NOMO-1 treated with DMSO at 0.1 percent for 48 hours (cell line): ENCODE measurements around the gene PRH2.

ENCODE experiments used
- DNase-seq: peaks from one replicate; lab custom pipeline; 2025; ENCODE audit not compliant: unreplicated experiment; lab: John Stamatoyannopoulos, UW

PRH2 gene

GRCh38 chr12:10928746-10929286, at the start of gene PRH2:
Gene PRH2, plus strand, starts transcription at chr12:10929236. Its CDS starts 38 bp downstream, at chr12:10929274.
- no peak for DNase-seq

- no peak for DNase-seq
Measured at GRCh38 chr12:10884086-10884725, 44.8 kb upstream of the PRH2 start, which contains the start of gene PRH1. Gene PRH1, minus strand, starts transcription at chr12:10884255. Its CDS starts 38 bp downstream, at chr12:10884217.

- DNase-seq, result no peak
Measured at GRCh38 chr12:10889226-10889625, 39.8 kb upstream of the PRH2 start.

GRCh38 chr12:10891937-10892336, 37.1 kb upstream of the PRH2 start:
- DNase-seq, result no peak

GRCh38 chr12:10896854-10897253, 32.2 kb upstream of the PRH2 start:
- no peak for DNase-seq

- DNase-seq, result no peak
Measured at GRCh38 chr12:10900530-10900929, 28.5 kb upstream of the PRH2 start.

- no peak for DNase-seq
Measured at GRCh38 chr12:10900972-10901371, 28.1 kb upstream of the PRH2 start.

GRCh38 chr12:10901427-10901826, 27.6 kb upstream of the PRH2 start:
- DNase-seq, result no peak

- DNase-seq, result no peak
Measured at GRCh38 chr12:10904686-10905085, 24.4 kb upstream of the PRH2 start.

GRCh38 chr12:10909462-10909861, 19.6 kb upstream of the PRH2 start, which contains the start of gene TAS2R13:
Gene TAS2R13, minus strand, starts transcription at chr12:10909562. Its CDS starts 264 bp downstream, at chr12:10909298.
- no peak for DNase-seq

- no peak for DNase-seq
Measured at GRCh38 chr12:10910380-10910779, 18.7 kb upstream of the PRH2 start.

GRCh38 chr12:10919809-10920208, 9.2 kb upstream of the PRH2 start:
- DNase-seq, result no peak

GRCh38 chr12:10926269-10926668, 2.8 kb upstream of the PRH2 start:
- no peak for DNase-seq

GRCh38 chr12:10936506-10936905, 7.5 kb downstream of the PRH2 start:
- no peak for DNase-seq

- no peak for DNase-seq
Measured at GRCh38 chr12:10939163-10939562, 10.1 kb downstream of the PRH2 start, which contains the start of gene TAS2R14. Gene TAS2R14, minus strand, starts transcription at chr12:10939263. Its CDS starts 56 bp downstream, at chr12:10939207.

GRCh38 chr12:10940389-10940788, 11.4 kb downstream of the PRH2 start:
- DNase-seq, result no peak

- DNase-seq, result no peak
Measured at GRCh38 chr12:10941369-10941768, 12.3 kb downstream of the PRH2 start.

- DNase-seq, result no peak
Measured at GRCh38 chr12:10941916-10942607, 13.0 kb downstream of the PRH2 start.

- DNase-seq, result no peak
Measured at GRCh38 chr12:10943167-10943566, 14.1 kb downstream of the PRH2 start.

GRCh38 chr12:10952645-10953044, 23.6 kb downstream of the PRH2 start:
- no peak for DNase-seq

- DNase-seq, result no peak
Measured at GRCh38 chr12:10956085-10956484, 27.0 kb downstream of the PRH2 start.

- no peak for DNase-seq
Measured at GRCh38 chr12:10957741-10958140, 28.7 kb downstream of the PRH2 start.
